GM21515 (cell line): Measurements from ENCODE around the gene TEX53.

Source experiments
- ATAC-seq: cut with Tn5 transposase; IDR thresholded peaks from one replicate; pipeline ENCODE4 v1.9.1; 2021; ENCODE audit not compliant: unreplicated experiment

TEX53 gene

DNA sequence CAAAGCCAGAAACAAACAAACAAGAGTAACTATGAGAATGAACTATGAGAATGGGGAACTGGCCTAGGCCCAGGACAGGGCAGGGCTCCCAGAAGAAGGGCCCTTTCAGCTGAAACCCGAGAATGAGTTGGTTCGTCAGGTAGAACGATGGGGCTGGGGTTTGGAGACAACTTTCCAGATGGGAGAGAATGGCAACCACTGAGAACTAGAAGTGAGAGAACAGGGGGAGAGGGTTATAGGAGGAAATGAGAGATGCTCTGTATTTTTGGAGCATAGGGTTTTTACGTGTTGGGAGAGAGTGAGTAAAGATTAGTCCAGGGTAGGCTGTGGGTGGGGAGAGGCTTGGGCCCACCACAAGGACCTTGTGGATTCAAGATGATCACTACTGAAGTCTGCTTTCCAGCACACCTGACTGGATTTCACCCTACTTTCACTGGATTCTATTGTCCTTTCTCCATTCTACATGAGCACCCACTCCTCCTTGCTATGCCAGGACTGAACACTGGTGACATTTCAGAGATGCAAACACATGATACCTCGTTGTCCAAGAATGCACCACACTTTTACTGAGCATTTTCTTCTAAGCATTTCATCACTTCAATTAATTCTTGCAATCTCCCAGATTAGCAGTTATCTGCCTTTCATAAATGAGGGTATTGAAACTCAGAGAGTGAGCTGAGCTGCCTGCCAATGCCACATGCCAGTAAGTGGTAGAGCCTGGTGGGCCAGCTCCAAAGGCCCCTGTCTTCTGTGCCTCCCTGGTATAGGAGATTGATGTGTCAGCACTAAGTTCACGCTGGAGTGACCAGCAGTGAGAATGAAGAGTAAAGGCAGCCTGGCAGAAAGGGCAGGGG is 49.7 kb downstream of the TEX53 start:
- ATAC-seq: peak; percentile 46

DNA sequence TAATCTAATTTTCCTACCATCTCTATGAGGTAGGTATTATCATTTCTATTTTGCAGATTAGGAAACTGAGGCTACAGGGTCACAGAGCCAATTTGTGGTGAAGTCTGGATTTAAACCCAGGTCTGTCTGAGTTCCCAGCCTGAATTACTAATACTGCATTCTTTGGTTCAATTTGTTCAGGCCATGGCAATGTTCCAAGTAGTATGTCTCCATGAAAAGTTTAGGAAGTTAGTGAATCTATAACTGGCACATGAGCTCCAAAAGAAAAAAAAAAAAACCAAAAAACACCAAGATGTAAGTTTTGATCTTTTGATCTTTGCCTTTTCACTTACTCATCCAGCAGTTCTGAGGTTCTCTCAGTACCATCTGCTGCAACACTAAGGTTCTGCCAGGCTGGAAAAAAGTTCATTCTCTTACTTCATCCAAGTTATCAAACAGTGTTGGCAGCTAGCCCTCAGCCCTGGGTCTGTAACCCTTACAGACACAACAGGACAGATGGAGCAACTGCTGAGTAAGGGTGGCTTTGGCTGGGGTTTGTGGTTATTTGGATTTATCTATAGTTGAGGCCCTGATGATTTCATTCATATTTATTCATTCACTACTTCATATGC is 50.9 kb downstream of the TEX53 start:
- no peak for ATAC-seq
